NCI-H1436 (cell line): ENCODE measurements around the gene PPARA.

ENCODE experiments used
- DNase-seq: peaks from one replicate; lab custom pipeline; 2025; lab: John Stamatoyannopoulos, UW

The PPARA gene

GRCh38 chr22:46113910-46114517, 36.3 kb upstream of the PPARA start:
- no peak for DNase-seq

- no peak for DNase-seq
These were observed 35.6 kb upstream of the PPARA start for GRCh38 chr22:46114518-46115387.

- no peak for DNase-seq
These were observed 35.0 kb upstream of the PPARA start for GRCh38 chr22:46115388-46115678.

DNA sequence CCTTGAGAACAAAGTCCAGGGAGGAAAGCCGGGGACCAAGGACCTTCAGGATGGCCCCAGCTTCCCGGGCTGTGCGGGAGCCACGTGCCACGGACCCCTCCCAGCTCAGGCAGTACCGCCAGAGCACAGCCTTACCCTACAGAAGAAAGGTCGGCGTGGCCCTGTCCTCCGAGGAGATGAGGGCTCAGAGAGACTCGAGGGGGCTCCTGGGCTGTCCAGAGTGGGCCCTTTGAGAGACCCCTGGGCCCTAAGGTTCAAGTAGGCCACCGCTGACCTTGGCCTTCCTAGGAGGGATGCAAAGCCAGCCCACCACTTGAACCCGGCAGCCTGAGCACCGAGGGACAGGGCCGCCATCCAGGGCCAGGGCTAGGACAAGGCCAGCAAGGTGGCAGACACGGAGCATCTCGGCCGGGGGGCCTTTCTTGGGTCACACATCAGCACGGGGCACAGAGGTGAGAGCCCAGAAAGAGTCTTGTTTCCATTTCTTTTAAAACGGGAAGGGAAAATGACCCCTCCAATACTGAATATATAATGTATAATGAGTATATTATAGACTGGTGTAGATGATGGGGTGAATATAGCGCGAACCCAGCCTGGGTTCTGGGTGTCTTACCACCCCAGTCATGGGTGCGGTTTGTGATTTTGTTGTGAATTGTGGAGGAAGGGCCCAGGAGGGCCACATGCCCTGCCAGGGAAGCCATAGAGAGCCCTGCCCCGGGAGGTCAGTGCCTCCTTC, 34.4 kb upstream of the PPARA start:
- no peak for DNase-seq

DNA sequence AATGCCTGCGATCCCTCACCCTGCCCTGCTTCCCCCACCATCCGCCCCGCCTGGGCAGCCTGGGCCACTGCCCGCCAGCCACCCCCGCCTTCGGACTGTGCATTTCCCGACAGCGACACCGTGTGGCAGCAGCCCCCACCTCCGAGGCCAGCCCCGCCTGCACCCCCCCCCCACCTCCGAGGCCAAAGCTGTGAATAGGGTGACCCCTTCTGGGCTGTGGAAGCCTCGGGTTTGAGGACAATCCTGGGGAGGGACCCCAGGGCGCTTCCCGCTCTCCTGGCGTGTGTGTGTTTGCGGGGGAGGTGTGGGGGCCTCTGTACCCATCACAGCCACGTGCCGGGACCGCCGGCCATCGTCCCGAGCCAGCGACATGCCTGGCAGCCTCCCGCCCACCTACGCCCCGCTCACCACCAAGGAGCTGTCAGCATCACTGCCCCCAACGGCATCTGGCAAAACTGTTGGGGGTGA, 33.8 kb upstream of the PPARA start:
- DNase-seq = peak; percentile 81

GRCh38 chr22:46117206-46118199, 32.8 kb upstream of the PPARA start:
- DNase-seq = no peak

GRCh38 chr22:46119093-46119728, 31.1 kb upstream of the PPARA start:
- DNase-seq = no peak

DNA sequence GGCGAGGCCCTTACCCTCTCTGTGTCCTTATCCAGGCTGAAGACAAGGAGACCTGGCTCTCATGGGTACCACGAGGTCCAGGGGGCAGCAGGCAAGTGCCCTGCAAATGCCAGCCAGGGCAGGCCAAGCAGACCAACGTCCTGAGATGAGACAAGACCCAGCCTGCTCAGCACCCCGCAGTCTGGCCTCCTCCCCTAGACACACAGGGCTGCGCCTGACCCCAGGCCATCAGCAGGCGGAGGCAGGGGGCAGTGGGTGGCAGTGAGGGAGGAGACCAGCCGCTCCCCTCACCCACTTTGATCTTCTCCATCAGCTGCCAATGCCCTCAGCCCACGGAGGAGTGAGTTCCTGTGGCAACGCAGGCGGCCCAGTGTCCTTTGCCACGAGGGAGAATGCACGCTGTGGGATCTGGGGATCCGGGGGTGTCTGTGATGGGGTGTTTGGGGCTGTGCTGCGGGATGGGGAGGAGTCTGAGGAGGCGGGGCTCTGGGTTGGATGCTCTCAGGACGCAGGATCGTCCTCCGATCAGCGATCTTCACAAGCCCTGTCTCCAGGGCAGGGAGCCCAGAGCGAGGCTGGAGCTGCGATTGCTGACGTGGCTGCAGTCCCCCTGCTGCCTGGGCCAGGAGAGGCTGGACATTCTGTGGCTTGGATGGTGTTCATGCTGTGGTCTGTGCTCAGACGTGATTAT, 30.5 kb upstream of the PPARA start:
- no peak for DNase-seq

- no peak for DNase-seq
These were observed 29.9 kb upstream of the PPARA start for GRCh38 chr22:46120420-46120737.

DNA sequence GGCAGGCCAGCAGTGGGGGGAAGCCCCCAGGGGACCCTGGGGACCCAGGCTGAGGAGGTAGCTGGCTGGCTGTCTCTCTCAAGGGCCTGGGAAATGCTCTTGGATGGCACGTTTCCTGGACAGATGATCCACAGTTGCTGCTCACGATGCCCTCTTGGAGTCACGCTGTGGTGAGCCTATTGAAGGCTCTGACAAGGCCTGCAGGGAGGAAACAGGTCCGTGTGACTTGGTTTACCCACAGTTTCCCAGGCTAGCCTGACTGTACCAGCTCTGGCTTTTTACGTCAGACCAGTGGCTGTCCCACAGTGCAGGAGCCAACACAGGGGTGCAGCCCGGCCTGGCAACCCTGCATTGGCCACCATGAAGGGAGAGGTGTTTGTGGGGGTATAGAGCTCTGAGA, 29.2 kb upstream of the PPARA start:
- no peak for DNase-seq

- DNase-seq = no peak
These were observed 28.6 kb upstream of the PPARA start for GRCh38 chr22:46121523-46122287.

DNA sequence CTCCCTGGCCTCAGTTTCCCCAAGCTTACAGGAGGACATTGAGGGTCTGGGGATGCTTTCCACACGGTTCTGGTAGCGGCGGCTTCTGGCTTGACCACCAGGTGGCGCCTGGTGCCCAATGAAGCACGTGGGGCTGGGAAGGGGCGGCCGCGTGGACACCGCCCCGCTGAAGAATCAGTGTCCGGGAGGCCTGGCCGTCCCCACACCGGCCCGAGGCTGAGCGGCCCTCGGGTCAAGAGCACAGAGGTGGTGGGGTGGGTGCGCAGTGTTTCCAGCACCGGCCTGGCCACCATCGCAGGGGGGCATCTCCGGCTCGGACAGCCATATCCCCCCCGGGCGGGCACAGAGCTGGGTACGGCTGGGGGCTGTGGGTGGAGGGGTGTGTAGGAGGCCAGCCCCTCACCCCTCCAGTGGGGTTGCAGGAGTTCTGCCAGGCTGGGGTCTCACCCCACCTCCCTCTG, 27.8 kb upstream of the PPARA start:
- peak; percentile 31 for DNase-seq

- no peak for DNase-seq
These were observed 27.2 kb upstream of the PPARA start for GRCh38 chr22:46122980-46123693.

GRCh38 chr22:46123694-46124382, 26.5 kb upstream of the PPARA start:
- no peak for DNase-seq

- no peak for DNase-seq
These were observed 25.8 kb upstream of the PPARA start for GRCh38 chr22:46124383-46125144.

- no peak for DNase-seq
These were observed 25.0 kb upstream of the PPARA start for GRCh38 chr22:46125311-46125710.

- DNase-seq = no peak
These were observed 24.2 kb upstream of the PPARA start for GRCh38 chr22:46125816-46126765.
